Neuronal stem cell (in vitro differentiated cells): ENCODE measurements around the gene METTL21A.

Experiments
- DNase-seq: peaks from one replicate; pipeline ENCODE4 v3.0.0-alpha.2; 2013; ENCODE audit warnings: low spot score
- H2AFZ ChIP-seq: one replicate; pipeline ENCODE4 v1.6.1; 2013; ENCODE audit warnings: mild to moderate bottlenecking, low read length, inconsistent platforms
- H2AK5ac ChIP-seq: 2 replicates; pipeline ENCODE4 v1.6.1; 2013; ENCODE audit warnings: low read depth, mild to moderate bottlenecking, inconsistent platforms, low read length, moderate library complexity, mixed read lengths
- H2BK120ac ChIP-seq: 2 replicates; pipeline ENCODE4 v1.6.1; 2013; ENCODE audit warnings: low read depth, mild to moderate bottlenecking, inconsistent platforms, low read length, moderate library complexity, mixed read lengths
- H2BK12ac ChIP-seq: one replicate; pipeline ENCODE4 v1.6.1; 2013; ENCODE audit warnings: low read length, inconsistent platforms
- H2BK15ac ChIP-seq: 2 replicates; pipeline ENCODE4 v1.6.1; 2013; ENCODE audit warnings: mild to moderate bottlenecking, low read length, inconsistent platforms, mixed read lengths
- H2BK5ac ChIP-seq: one replicate; pipeline ENCODE4 v1.6.1; 2013; ENCODE audit warnings: inconsistent platforms, mild to moderate bottlenecking, low read length, moderate library complexity
- H3K14ac ChIP-seq: one replicate; pipeline ENCODE4 v1.6.1; 2013; ENCODE audit warnings: low read length, inconsistent platforms
- H3K18ac ChIP-seq: 2 replicates; pipeline ENCODE4 v1.6.1; 2013; ENCODE audit warnings: low read length, inconsistent platforms
- H3K23ac ChIP-seq: 2 replicates; pipeline ENCODE4 v1.6.1; 2013; ENCODE audit warnings: low read depth, mild to moderate bottlenecking, mixed read lengths, low read length, inconsistent platforms; ENCODE audit not compliant: poor library complexity
- H3K27ac ChIP-seq: replicated peaks from 3 replicates; pipeline ENCODE4 v1.5.1; 2013; ENCODE audit warnings: low read length, inconsistent platforms
- H3K27me3 ChIP-seq, 3 experiments: 2 replicates each; pipeline ENCODE4 v1.6.1; 2013; ENCODE audit warnings: low read length in 3 of 3, mild to moderate bottlenecking in 2 of 3, inconsistent platforms in 1 of 3, low read depth in 1 of 3, mixed read lengths in 1 of 3, moderate library complexity in 1 of 3; ENCODE audit not compliant: control insufficient read depth in 3 of 3, insufficient read depth in 3 of 3
- H3K36me3 ChIP-seq, 2 donors: replicated peaks in 1 of 2; 2 replicates each; pipeline ENCODE4 v1.6.1; 2013; ENCODE audit warnings: low read length in 2 of 2; ENCODE audit not compliant: control insufficient read depth in 2 of 2, insufficient read depth in 2 of 2
- H3K4ac ChIP-seq: 2 replicates; pipeline ENCODE4 v1.6.1; 2013; ENCODE audit warnings: inconsistent platforms, mild to moderate bottlenecking, low read length, moderate library complexity
- H3K4me1 ChIP-seq, 2 donors: 1 replicate in 1 of 2; 2 replicates in 1 of 2; pipeline ENCODE4 v1.6.1; 2013; ENCODE audit warnings: low read length in 2 of 2, low read depth in 1 of 2; ENCODE audit not compliant: control insufficient read depth in 2 of 2, insufficient read depth in 1 of 2
- H3K4me2 ChIP-seq: one replicate; pipeline ENCODE4 v1.6.1; 2013; ENCODE audit warnings: mild to moderate bottlenecking, low read length, inconsistent platforms; ENCODE audit not compliant: insufficient read depth, poor library complexity, severe bottlenecking
- H3K4me3 ChIP-seq, 2 donors: 2 replicates each; pipeline ENCODE4 v1.5.1; 2013; ENCODE audit warnings: low read length in 2 of 2, mild to moderate bottlenecking in 2 of 2, inconsistent platforms in 1 of 2, moderate library complexity in 1 of 2
- H3K79me1 ChIP-seq: one replicate; pipeline ENCODE4 v1.6.1; 2013; ENCODE audit warnings: low read depth, mild to moderate bottlenecking, inconsistent platforms, low read length, moderate library complexity
- H3K9ac ChIP-seq: one replicate; pipeline ENCODE4 v1.6.1; 2013; ENCODE audit warnings: mild to moderate bottlenecking, low read depth, low read length, inconsistent platforms; ENCODE audit not compliant: poor library complexity
- H3K9me3 ChIP-seq, 2 donors: replicated peaks in 1 of 2; 2 replicates each; pipeline versions ENCODE3 to v1.6.1; 2013; ENCODE audit warnings: low read length in 2 of 2, mild to moderate bottlenecking in 2 of 2, inconsistent platforms in 1 of 2, low read depth in 1 of 2, mixed read lengths in 1 of 2, moderate library complexity in 1 of 2; ENCODE audit not compliant: control insufficient read depth in 2 of 2, insufficient read depth in 1 of 2
- H4K8ac ChIP-seq: one replicate; pipeline ENCODE4 v1.6.1; 2013; ENCODE audit warnings: low read depth, mild to moderate bottlenecking, inconsistent platforms, low read length, moderate library complexity
- H4K91ac ChIP-seq: one replicate; pipeline ENCODE4 v1.6.1; 2013; ENCODE audit warnings: low read length, low read depth, mild to moderate bottlenecking, inconsistent platforms; ENCODE audit not compliant: poor library complexity
- WGBS, 2 donors: extraction: QIAGEN DNeasy Blood & Tissue Kit; methylation state at CpG; one replicate each; pipeline ENCODE4 v1.1.7; 2013; ENCODE audit warnings: missing lambda C conversion rate in 2 of 2, mixed read lengths in 1 of 2; ENCODE audit not compliant: insufficient read length in 2 of 2, insufficient replicate concordance in 1 of 2; ENCODE audit errors: extremely low coverage in 2 of 2; 5-methylcytosine and 5-hydroxymethylcytosine counted together

Gene METTL21A

GRCh38 chr2:207600231-207600630 is 25.0 kb downstream of the METTL21A start:
- no peak overlapping the region for H3K4ac ChIP-seq
- H3K4me1 ChIP-seq: no peaks in the 10 kb centered on the region
- no peaks in the 10 kb centered on the region for H3K27me3 ChIP-seq
- H3K79me1 ChIP-seq: no peaks in the 10 kb centered on the region
- H3K4me3 ChIP-seq: no peak overlapping the region
- H3K9ac ChIP-seq: no peak overlapping the region
- no peak overlapping the region for H3K23ac ChIP-seq
- no peak overlapping the region for H2BK12ac ChIP-seq
- H3K9me3 ChIP-seq: no peaks in the 10 kb centered on the region
- no peak overlapping the region for H2AFZ ChIP-seq
- no peak overlapping the region for H2BK15ac ChIP-seq
- H4K8ac ChIP-seq: no peak overlapping the region
- H2AK5ac ChIP-seq: no peak overlapping the region
- DNase-seq: no peak
- H3K27ac ChIP-seq: no peak overlapping the region
- no peak overlapping the region for H4K91ac ChIP-seq
- peaks cover 2 to 94% of the 10 kb centered on the region in 2 donors for H3K36me3 ChIP-seq
- H2BK5ac ChIP-seq: no peak overlapping the region
- H3K18ac ChIP-seq: no peak overlapping the region
- H3K14ac ChIP-seq: no peak overlapping the region
- H2BK120ac ChIP-seq: no peak overlapping the region
- H3K4me2 ChIP-seq: no peak overlapping the region

GRCh38 chr2:207599636-207600035 is 25.6 kb downstream of the METTL21A start:
- Histone ChIP-seq H3K14ac (no peak overlapping the region), H3K4me1 (no peaks in the 10 kb centered on the region), H3K9ac (no peak overlapping the region), H3K9me3 (no peaks in the 10 kb centered on the region), H4K8ac (no peak overlapping the region), H2BK120ac (no peak overlapping the region), H2BK5ac (no peak overlapping the region), H4K91ac (no peak overlapping the region), H3K18ac (no peak overlapping the region), H3K4me2 (no peak overlapping the region), H3K4me3 (no peak overlapping the region), H2BK12ac (no peak overlapping the region), H3K23ac (no peak overlapping the region), H2AFZ (no peak overlapping the region), H3K27me3 (no peaks in the 10 kb centered on the region), H2BK15ac (no peak overlapping the region), H2AK5ac (no peak overlapping the region), H3K36me3 (peaks cover 2 to 92% of the 10 kb centered on the region in 2 donors), H3K4ac (no peak overlapping the region), H3K27ac (no peak overlapping the region), H3K79me1 (no peaks in the 10 kb centered on the region)
- DNase-seq: no peak

DNA sequence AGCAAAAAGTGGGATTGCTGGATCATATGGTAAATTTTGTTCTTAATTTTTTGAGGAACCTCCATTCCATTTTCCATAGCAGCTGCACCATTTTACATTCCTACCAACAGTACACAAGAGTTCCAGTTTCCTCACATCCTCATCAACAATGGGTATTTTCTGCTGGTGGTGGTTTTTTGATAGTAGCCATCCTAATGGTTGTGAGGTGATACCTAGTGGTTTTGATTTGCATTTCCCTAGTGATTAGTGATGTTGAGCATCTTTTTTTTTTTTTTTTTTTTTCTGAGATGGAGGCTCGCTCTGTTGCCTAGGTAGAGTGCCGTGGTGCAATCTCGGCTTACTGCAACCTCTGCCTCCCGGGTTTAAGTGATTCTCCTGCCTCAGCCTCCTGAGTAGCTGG is 30.5 kb downstream of the METTL21A start:
- H3K9me3 ChIP-seq: peaks cover 0 to 31% of the 10 kb centered on the region in 2 donors
- H3K27ac ChIP-seq: no peak overlapping the region
- H3K4me3 ChIP-seq: no peak overlapping the region
- no peaks in the 10 kb centered on the region for H3K27me3 ChIP-seq
- no peak for DNase-seq
- H4K8ac ChIP-seq: no peak overlapping the region
- peaks cover 8 to 96% of the 10 kb centered on the region in 2 donors for H3K36me3 ChIP-seq
- peaks cover 1% of the 10 kb centered on the region for H3K79me1 ChIP-seq
- no peak overlapping the region for H3K9ac ChIP-seq
- H2BK15ac ChIP-seq: no peak overlapping the region
- no peak overlapping the region for H4K91ac ChIP-seq
- H2BK5ac ChIP-seq: no peak overlapping the region
- no peak overlapping the region for H2AFZ ChIP-seq
- no peak overlapping the region for H3K4me2 ChIP-seq
- H2AK5ac ChIP-seq: no peak overlapping the region
- H2BK120ac ChIP-seq: no peak overlapping the region
- H3K14ac ChIP-seq: no peak overlapping the region
- no peak overlapping the region for H2BK12ac ChIP-seq
- no peak overlapping the region for H3K23ac ChIP-seq
- H3K18ac ChIP-seq: no peak overlapping the region
- no peak overlapping the region for H3K4ac ChIP-seq
- no CpG with 5 or more reads among the region's 4 CpGs for WGBS, 2 donors
- no peaks in the 10 kb centered on the region for H3K4me1 ChIP-seq

DNA sequence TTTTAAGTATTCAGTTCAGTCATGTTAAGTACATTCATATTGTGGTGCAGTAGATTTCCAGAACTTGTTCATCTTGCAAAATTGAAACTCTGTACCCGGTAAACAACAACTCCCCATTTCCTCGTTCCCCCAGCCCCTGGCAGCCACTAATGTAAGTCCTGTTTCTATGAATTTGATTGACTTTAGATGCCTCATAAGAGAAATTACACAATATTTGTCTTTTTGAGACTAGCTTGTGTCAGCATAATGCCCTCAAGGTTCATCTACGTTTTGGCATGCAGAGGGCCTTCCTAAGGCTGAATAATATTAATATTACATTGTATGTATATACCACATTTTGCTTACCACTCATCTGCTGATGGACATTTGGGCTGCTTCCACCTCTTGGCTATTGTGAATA is 30.9 kb downstream of the METTL21A start:
- no peak overlapping the region for H2BK5ac ChIP-seq
- no peak overlapping the region for H3K14ac ChIP-seq
- no peak overlapping the region for H2BK15ac ChIP-seq
- H2BK120ac ChIP-seq: no peak overlapping the region
- no CpG with 5 or more reads among the region's 3 CpGs for WGBS, 2 donors
- H3K4me3 ChIP-seq: no peak overlapping the region
- H3K4ac ChIP-seq: no peak overlapping the region
- no peak overlapping the region for H3K9ac ChIP-seq
- H3K9me3 ChIP-seq: peaks cover 0 to 35% of the 10 kb centered on the region in 2 donors
- no peak overlapping the region for H3K27ac ChIP-seq
- H3K27me3 ChIP-seq: no peaks in the 10 kb centered on the region
- H4K8ac ChIP-seq: no peak overlapping the region
- no peak overlapping the region for H4K91ac ChIP-seq
- no peak overlapping the region for H3K4me2 ChIP-seq
- no peak overlapping the region for H3K18ac ChIP-seq
- H2AFZ ChIP-seq: no peak overlapping the region
- no peak for DNase-seq
- no peak overlapping the region for H2BK12ac ChIP-seq
- no peak overlapping the region for H2AK5ac ChIP-seq
- H3K23ac ChIP-seq: no peak overlapping the region
- peaks cover 8 to 96% of the 10 kb centered on the region in 2 donors for H3K36me3 ChIP-seq
- peaks cover 1% of the 10 kb centered on the region for H3K79me1 ChIP-seq
- H3K4me1 ChIP-seq: no peaks in the 10 kb centered on the region
